ENCODE results near the gene MAGEB1. TPM values are rescaled to one million over a fixed set of nuclear protein-coding genes. Genes with fewer than 3 reads are reported as not detected.

The MAGEB1 gene
- total RNA-seq, 4 donors from 2014 or later = not detected

DNA sequence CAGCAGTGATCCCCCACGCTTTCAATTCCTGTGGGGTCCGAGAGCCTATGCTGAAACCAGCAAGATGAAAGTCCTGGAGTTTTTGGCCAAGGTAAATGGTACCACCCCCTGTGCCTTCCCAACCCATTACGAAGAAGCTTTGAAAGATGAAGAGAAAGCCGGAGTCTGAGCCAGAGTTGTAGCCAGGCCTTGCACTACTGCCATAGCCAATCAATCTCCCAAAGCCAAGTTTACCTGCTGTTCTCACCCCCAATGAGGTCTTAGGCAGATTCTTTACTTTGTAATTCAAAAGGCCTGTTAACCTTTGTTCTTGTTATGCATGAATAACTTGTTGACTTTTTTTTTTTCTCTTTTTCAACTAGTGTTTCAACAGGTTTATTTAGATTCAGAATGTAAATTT is 27.6 kb upstream of the MAGEB1 start:
- WGBS, 2 donors = 82 to 92% methylated on average over 4 of the region's 4 CpGs
- Histone ChIP-seq H3K9me3 (no peaks in the 10 kb centered on the region), H3K27me3 (no peaks in the 10 kb centered on the region), H3K4me3 (replicated peaks in 1 of 3) (no peak overlapping the region), H3K27ac (no peak overlapping the region), H3K36me3 (no peaks in the 10 kb centered on the region), H3K4me1 (no peaks in the 10 kb centered on the region)
- DNase-seq = no peak
- TF ChIP-seq CTCF (IDR thresholded peaks at IDR 0.05) = no peak
- no peak for TF ChIP-seq POLR2A (IDR thresholded peaks at IDR 0.05)
- intact Hi-C loops (cut with DNase I) = no loop called here

- Histone ChIP-seq H3K27me3 (no peaks in the 10 kb centered on the region), H3K4me1 (no peaks in the 10 kb centered on the region), H3K27ac (no peak overlapping the region), H3K9me3 (no peaks in the 10 kb centered on the region), H3K4me3 (replicated peaks in 1 of 3) (no peak overlapping the region), H3K36me3 (no peaks in the 10 kb centered on the region)
- DNase-seq = no peak
- WGBS, 2 donors = 64 to 87% methylated on average over 5 of the region's 5 CpGs
- no peak for TF ChIP-seq POLR2A (IDR thresholded peaks at IDR 0.05)
- intact Hi-C loops (cut with DNase I) = no loop called here
Measured at GRCh38 chrX:30220661-30221060, 26.3 kb upstream of the MAGEB1 start.

DNA sequence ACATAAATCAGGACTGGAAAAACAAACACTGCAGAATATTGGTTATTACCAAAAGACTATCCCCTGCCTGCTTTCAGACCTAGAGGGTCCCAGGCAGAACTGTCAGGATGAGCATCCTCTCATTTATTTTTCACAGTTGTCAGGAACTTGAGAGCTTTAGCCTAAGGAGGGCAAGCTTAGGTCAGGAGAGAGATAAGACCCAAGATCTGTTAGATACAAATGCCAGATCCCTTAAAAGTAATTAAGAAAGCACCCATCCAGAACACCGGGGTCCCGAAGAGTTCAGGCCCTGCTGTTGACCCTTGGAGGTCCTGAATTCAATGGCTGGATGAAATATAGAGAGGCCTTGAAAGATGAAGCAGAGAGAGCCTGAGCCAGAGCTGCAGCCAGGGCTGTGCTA is 22.4 kb upstream of the MAGEB1 start:
- 11 to 19% methylated on average over 2 of the region's 2 CpGs for WGBS, 2 donors
- intact Hi-C loops (cut with DNase I) = no loop called here
- H3K4me1 ChIP-seq = no peaks in the 10 kb centered on the region

DNA sequence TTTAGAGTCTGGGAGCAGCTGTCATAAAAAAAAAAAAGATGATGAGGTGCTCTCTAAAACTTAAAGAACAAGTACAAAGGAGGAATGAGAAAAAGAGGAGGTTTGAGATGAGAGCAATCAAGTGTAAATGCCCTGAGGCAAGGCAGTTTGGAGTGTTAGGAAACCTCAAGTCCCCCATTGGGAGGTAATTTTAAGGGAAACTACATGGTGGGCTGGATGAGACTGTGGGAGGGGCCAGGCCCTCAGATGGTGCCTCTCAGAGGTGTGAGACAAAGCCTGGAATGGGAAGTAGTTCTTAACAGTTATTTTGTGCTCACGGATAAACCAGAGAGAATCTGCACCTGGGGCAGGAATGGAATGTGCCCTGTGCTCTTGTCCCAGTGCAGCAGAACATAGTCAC is 18.4 kb upstream of the MAGEB1 start:
- H3K36me3 ChIP-seq = no peaks in the 10 kb centered on the region
- no peak for TF ChIP-seq CTCF (IDR thresholded peaks at IDR 0.05)
- TF ChIP-seq POLR2A (IDR thresholded peaks at IDR 0.05) = no peak
- H3K27me3 ChIP-seq = no peaks in the 10 kb centered on the region
- no peak overlapping the region for H3K4me3 ChIP-seq (replicated peaks in 1 of 3)
- H3K9me3 ChIP-seq = no peaks in the 10 kb centered on the region
- H3K27ac ChIP-seq = no peak overlapping the region
- intact Hi-C loops (cut with DNase I) = no loop called here
- 50 to 78% methylated on average over 1 of the region's 1 CpG for WGBS, 2 donors
- no peak for DNase-seq
- H3K4me1 ChIP-seq = no peaks in the 10 kb centered on the region

More for the DNA sequence above, 22.4 kb upstream of the MAGEB1 start:
- TF ChIP-seq CTCF (IDR thresholded peaks at IDR 0.05) (no peak), POLR2A (IDR thresholded peaks at IDR 0.05) (no peak)
- Histone ChIP-seq H3K27ac (no peak overlapping the region), H3K36me3 (no peaks in the 10 kb centered on the region), H3K27me3 (no peaks in the 10 kb centered on the region), H3K9me3 (no peaks in the 10 kb centered on the region), H3K4me3 (replicated peaks in 1 of 3) (no peak overlapping the region)
- no peak for DNase-seq

- TF ChIP-seq POLR2A (IDR thresholded peaks at IDR 0.05) (no peak), CTCF (IDR thresholded peaks at IDR 0.05) (no peak)
- H3K4me3 ChIP-seq (replicated peaks in 1 of 3) = no peak within 1 kb of the TSS
- no peak within 1 kb of the TSS for H3K27ac ChIP-seq
- intact Hi-C loops (cut with DNase I) = no loop called here
- H3K36me3 ChIP-seq = no peaks in the 10 kb centered on the region
- H3K4me1 ChIP-seq = no peaks in the 10 kb centered on the region
- DNase-seq = no peak
- H3K27me3 ChIP-seq = no peaks in the 10 kb centered on the region
- 78 to 81% methylated on average over 4 of the region's 4 CpGs for WGBS, 2 donors
- no peaks in the 10 kb centered on the region for H3K9me3 ChIP-seq
Measured at GRCh38 chrX:30230395-30230794, 16.6 kb upstream of the MAGEB1 start, which contains the start of gene MAGEB3. Gene MAGEB3 (plus strand): TSS chrX:30230657. CDS start chrX:30235925, 5,268 bp downstream.
